Bronchial epithelial cell (primary cell): ENCODE results near the gene NET1. TPM values are rescaled to one million over a fixed set of nuclear protein-coding genes. Genes with fewer than 3 reads are reported as not detected.
A peak's percentile ranks its signal among the peaks of the same experiment; 100 is the strongest.

Experiments used
- DNase-seq: peaks from one replicate; pipeline ENCODE4 v3.0.0-alpha.2; 2010; ENCODE audit warnings: low read depth
- FAIRE-seq: peaks from 2 replicates; lab custom pipeline; 2011; peaks lifted over from hg19 to GRCh38; lab: Jason Lieb, UNC
- H3K27me3 ChIP-seq: 2 replicates; pipeline ENCODE4 v1.5.1; 2011; ENCODE audit warnings: low read length; ENCODE audit not compliant: control insufficient read depth, insufficient read depth
- H3K36me3 ChIP-seq: 2 replicates; pipeline ENCODE4 v1.5.1; 2011; ENCODE audit warnings: low read length; ENCODE audit not compliant: control insufficient read depth, insufficient read depth
- H3K4me3 ChIP-seq: 2 replicates; pipeline ENCODE4 v1.5.1; 2011; ENCODE audit warnings: mild to moderate bottlenecking, low read depth, low read length, control low read depth
- total RNA-seq: library from RNA; depleted of rRNA; stranded (reverse); fragments of >200 nt; gene quantifications from 2 replicates; pipeline ENCODE4 v1.2.1, GENCODE V29; 2014
- TF ChIP-seq, protein P1 (sequence below): IDR thresholded peaks from 2 replicates; pipeline ENCODE4 v1.5.1; 2011; ENCODE audit warnings: mild to moderate bottlenecking, moderate library complexity, low read length, control low read depth, inconsistent platforms; ENCODE audit not compliant: insufficient read depth, severe bottlenecking

The NET1 gene
- total RNA-seq, 1 donor from 2014 or later: 118 TPM

DNA sequence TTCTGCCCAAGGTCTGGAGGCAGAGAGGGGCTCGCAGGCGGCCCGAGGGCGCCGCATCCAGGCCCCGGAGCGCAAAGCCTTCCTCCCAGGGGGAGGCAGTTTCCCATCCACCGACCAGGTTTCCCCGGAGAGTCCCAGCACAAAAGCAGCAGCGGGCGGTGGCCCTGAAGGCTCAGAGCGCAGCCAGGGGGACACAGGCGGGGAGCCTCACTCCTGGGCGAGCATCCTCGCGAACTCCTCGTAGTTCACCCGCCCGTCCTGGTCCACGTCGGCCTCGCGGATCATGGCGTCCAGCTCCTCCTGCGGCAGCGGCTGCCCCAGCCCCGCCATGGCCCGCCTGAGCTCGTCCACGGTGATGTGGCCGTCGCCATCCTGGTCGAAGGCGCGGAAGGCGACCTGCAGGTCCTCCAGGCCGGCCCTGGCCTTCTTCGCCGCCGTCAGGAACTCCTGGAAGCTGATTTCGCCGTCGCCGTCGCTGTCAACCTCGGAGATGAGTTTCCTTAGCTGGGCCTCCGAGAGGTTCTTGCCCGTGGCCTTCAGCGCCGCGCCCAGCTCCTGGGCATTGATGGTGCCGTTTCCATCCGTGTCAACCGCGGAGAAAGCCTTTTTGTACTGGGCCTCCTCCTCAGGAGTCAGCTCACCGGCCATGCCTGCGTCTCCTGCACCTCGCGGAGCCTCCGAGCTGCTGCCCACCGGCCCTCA is 86.6 kb downstream of the NET1 start:
- Histone ChIP-seq H3K27me3 (peaks cover 2% of the 10 kb centered on the region), H3K36me3 (no peaks in the 10 kb centered on the region), H3K4me3 (no peak overlapping the region)
- DNase-seq: no peak
- no peak for FAIRE-seq
- TF ChIP-seq, protein P1, sequence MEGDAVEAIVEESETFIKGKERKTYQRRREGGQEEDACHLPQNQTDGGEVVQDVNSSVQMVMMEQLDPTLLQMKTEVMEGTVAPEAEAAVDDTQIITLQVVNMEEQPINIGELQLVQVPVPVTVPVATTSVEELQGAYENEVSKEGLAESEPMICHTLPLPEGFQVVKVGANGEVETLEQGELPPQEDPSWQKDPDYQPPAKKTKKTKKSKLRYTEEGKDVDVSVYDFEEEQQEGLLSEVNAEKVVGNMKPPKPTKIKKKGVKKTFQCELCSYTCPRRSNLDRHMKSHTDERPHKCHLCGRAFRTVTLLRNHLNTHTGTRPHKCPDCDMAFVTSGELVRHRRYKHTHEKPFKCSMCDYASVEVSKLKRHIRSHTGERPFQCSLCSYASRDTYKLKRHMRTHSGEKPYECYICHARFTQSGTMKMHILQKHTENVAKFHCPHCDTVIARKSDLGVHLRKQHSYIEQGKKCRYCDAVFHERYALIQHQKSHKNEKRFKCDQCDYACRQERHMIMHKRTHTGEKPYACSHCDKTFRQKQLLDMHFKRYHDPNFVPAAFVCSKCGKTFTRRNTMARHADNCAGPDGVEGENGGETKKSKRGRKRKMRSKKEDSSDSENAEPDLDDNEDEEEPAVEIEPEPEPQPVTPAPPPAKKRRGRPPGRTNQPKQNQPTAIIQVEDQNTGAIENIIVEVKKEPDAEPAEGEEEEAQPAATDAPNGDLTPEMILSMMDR: no peak

DNA sequence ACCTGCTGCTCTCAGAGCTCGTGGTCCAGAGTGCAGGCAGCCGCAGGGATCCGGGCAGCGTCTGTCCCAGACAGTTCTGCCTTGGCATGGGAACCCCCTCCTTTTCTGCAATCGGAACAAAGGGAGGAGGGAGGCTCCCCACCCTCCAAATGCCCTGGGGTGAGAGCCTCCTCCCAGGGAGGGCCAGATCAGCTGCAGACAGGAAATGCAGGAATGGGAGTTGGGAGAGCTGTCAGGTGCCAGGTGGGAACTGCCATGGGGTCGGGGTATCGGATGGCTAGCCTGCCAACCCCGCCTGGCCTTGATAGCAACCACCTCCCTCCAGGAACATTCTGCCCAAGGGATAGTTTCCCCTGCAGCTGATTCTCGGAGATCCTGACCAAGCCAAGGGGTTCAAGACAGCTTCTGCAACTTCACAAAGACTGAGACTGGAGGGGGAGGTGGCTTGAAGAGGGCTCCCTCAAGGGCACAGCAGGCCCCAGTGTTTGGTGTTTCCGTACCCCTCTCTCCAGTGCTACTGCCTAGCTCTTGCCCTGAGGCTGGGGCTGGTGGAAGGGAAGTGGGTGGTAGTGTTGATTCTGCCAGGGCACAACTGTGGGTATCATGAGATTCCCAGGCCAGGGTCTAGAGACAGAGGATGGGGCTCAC is 87.3 kb downstream of the NET1 start, which contains the start of gene CALML5:
Gene CALML5, minus strand, starts transcription at position 78 of the 648 bp plus-strand sequence. CDS start 132 bp downstream, outside the sequence.
- TF ChIP-seq, protein P1: no peak
- peaks cover 2% of the 10 kb centered on the region for H3K27me3 ChIP-seq
- DNase-seq (no peak), FAIRE-seq (no peak)
- H3K36me3 ChIP-seq: no peaks in the 10 kb centered on the region
- H3K4me3 ChIP-seq: no peak within 1 kb of the TSS

DNA sequence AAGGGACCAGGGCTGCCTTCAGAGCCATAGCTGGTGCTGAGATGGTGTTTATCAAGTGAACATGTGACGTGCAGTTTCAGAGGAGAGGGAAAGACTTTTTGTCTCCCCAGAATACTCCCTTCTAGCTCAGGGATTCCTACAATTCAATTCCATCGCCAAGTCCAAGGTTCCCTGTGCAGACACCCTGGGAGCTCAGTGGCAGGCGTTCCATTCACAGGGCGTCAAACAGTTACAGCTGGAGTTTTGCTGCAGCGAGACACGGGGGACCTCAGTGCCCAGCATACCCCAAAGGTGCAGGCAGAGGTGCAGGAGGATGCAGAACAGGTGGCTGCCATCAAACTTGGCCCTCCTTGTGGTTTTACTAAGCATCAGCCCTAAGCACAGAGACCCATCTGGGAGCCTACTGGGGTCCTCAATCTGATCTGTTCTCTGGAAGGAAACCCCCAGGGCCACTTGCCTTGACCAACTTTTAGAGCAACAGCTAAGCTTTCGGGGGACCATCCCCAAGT is 87.9 kb downstream of the NET1 start:
- H3K4me3 ChIP-seq: no peak overlapping the region
- DNase-seq (no peak), FAIRE-seq (peak; percentile 7)
- no peaks in the 10 kb centered on the region for H3K36me3 ChIP-seq
- TF ChIP-seq, protein P1: no peak
- H3K27me3 ChIP-seq: peaks cover 2% of the 10 kb centered on the region

DNA sequence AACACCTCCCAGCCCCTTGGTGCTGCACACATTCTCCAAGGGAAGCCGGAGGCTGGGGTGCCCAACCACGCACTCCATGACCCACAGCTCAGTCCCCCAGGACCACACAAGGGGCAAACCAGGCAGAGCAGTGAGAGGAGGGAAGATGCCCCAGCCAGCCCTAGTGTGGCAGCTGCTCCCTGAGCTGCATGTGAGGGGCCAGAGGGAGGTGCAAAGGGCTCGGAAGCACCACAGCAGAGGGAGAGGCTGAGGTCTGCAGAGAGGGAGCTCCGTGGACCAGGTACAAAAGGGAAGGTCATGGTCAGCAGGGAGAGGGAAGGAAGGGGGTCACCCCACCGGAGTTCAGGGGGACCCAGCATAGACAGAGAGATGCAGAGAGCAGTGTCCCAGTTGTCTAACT is 88.6 kb downstream of the NET1 start:
- DNase-seq: no peak
- Histone ChIP-seq H3K36me3 (no peaks in the 10 kb centered on the region), H3K27me3 (peaks cover 2% of the 10 kb centered on the region), H3K4me3 (no peak overlapping the region)
- TF ChIP-seq, protein P1: no peak
- FAIRE-seq: no peak

DNA sequence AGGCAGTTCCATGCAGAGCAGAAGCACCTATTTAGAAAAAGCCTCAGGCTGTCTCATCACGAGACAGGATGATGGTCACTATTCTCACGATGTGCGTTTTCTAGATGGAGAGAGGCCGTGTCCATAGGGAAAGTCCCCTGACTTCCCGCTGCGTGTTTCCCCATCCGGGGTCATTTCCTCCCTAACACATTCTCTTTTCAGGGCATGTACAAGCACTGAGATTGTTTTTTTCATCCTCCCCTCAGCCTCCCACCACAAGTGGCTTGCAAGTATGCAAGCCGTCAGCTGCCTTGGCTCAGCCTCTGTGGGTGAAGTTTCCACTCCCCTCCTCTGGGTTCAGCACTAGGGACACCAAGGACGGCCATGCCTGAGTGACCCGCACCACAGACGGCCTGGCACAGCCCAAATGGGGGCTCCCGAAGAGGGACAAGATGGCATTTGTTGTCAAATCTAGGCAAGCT is 89.7 kb downstream of the NET1 start:
- FAIRE-seq (no peak), DNase-seq (no peak)
- Histone ChIP-seq H3K4me3 (no peak overlapping the region), H3K27me3 (peaks cover 2% of the 10 kb centered on the region), H3K36me3 (no peaks in the 10 kb centered on the region)
- TF ChIP-seq, protein P1: no peak
